Thymus (tissue), 11 donors: ENCODE measurements around the gene ARHGEF1. TPM values are rescaled to one million over a fixed set of nuclear protein-coding genes. Genes with fewer than 3 reads are reported as not detected.

Source experiments
- DNase-seq, 9 donors: peaks; one replicate each; pipeline ENCODE4 v3.0.0-alpha.2; 2013; ENCODE audit warnings: low spot score in 9 of 9, low read depth in 6 of 9, missing footprints in 1 of 9
- H3K27ac ChIP-seq, 2 donors: one replicate each; pipeline ENCODE4 v1.5.1; 2013; ENCODE audit warnings: control low read depth in 1 of 2, low read depth in 1 of 2, low read length in 1 of 2, mild to moderate bottlenecking in 1 of 2, moderate library complexity in 1 of 2
- H3K27me3 ChIP-seq, 2 donors: one replicate each; pipeline ENCODE4 v1.5.1; 2013; ENCODE audit warnings: low read length in 1 of 2; ENCODE audit not compliant: control insufficient read depth in 2 of 2, insufficient read depth in 1 of 2
- H3K36me3 ChIP-seq, 2 donors: one replicate each; pipeline ENCODE4 v1.5.1; 2013; ENCODE audit warnings: low read length in 1 of 2, mild to moderate bottlenecking in 1 of 2, moderate library complexity in 1 of 2; ENCODE audit not compliant: control insufficient read depth in 2 of 2, insufficient read depth in 2 of 2
- H3K4me1 ChIP-seq, 2 donors: one replicate each; pipeline ENCODE4 v1.5.1; 2013; ENCODE audit warnings: low read length in 2 of 2; ENCODE audit not compliant: control insufficient read depth in 2 of 2, insufficient read depth in 2 of 2
- H3K4me3 ChIP-seq, 2 donors: one replicate each; pipeline ENCODE4 v1.5.1; 2013; ENCODE audit warnings: low read length in 2 of 2, control low read depth in 1 of 2, mild to moderate bottlenecking in 1 of 2
- H3K9me3 ChIP-seq, 2 donors: one replicate each; pipeline ENCODE4 v1.5.1; 2013; ENCODE audit warnings: low read length in 1 of 2, mild to moderate bottlenecking in 1 of 2; ENCODE audit not compliant: control insufficient read depth in 2 of 2, insufficient read depth in 1 of 2
- WGBS: extraction: QIAGEN DNeasy Blood & Tissue Kit; methylation state at CpG from one replicate; pipeline ENCODE4 v1.1.7; 2013; 5-methylcytosine and 5-hydroxymethylcytosine counted together
- polyA plus RNA-seq: library from polyadenylated mRNA; stranded (reverse); fragments of 200-250 nt; gene quantifications from one replicate; pipeline ENCODE4 v1.2.3, GENCODE V29; 2013
- total RNA-seq: library from RNA; stranded (reverse); fragments of 120-200 nt; gene quantifications from one replicate; pipeline ENCODE4 v1.2.4, GENCODE V29; 2013
- donor health status: healthy.

The ARHGEF1 gene
- total and polyA plus RNA-seq, 2 donors = 94.3 to 630 TPM

GRCh38 chr19:41905273-41906002 lies 22.5 kb downstream of the ARHGEF1 start:
- DNase-seq = no peak
- H3K4me1 ChIP-seq = no peaks in the 10 kb centered on the region
- peaks cover 72 to 79% of the 10 kb centered on the region in 2 donors for H3K36me3 ChIP-seq
- H3K27me3 ChIP-seq = peaks cover 0 to 16% of the 10 kb centered on the region in 2 donors
- peaks cover 0 to 2% of the 10 kb centered on the region in 2 donors for H3K9me3 ChIP-seq
- WGBS = 97% methylated on average over 24 of the region's 24 CpGs
- no peak overlapping the region for H3K4me3 ChIP-seq
- H3K27ac ChIP-seq = no peak overlapping the region

GRCh38 chr19:41906271-41906670 lies 23.3 kb downstream of the ARHGEF1 start:
- no peak for DNase-seq
- Histone ChIP-seq H3K27ac (no peak overlapping the region), H3K4me1 (no peaks in the 10 kb centered on the region), H3K4me3 (no peak overlapping the region), H3K9me3 (peaks cover 0 to 7% of the 10 kb centered on the region in 2 donors), H3K36me3 (peaks cover 66 to 73% of the 10 kb centered on the region in 2 donors), H3K27me3 (peaks cover 3 to 24% of the 10 kb centered on the region in 2 donors)
- 95% methylated on average over 9 of the region's 9 CpGs for WGBS

- Histone ChIP-seq H3K4me3 (no peak overlapping the region), H3K27me3 (peaks cover 11 to 32% of the 10 kb centered on the region in 2 donors), H3K9me3 (peaks cover 1 to 9% of the 10 kb centered on the region in 2 donors), H3K27ac (no peak overlapping the region), H3K36me3 (peaks cover 57 to 65% of the 10 kb centered on the region in 2 donors), H3K4me1 (peaks cover 0 to 4% of the 10 kb centered on the region in 2 donors)
- 93% methylated on average over 21 of the region's 21 CpGs for WGBS
- DNase-seq = no peak
Measured at GRCh38 chr19:41906916-41907680, 24.1 kb downstream of the ARHGEF1 start.

GRCh38 chr19:41907994-41908615 lies 25.1 kb downstream of the ARHGEF1 start:
- no peak overlapping the region for H3K27ac ChIP-seq
- H3K27me3 ChIP-seq = peaks cover 18 to 42% of the 10 kb centered on the region in 2 donors
- WGBS = 93% methylated on average over 25 of the region's 25 CpGs
- peaks cover 47 to 55% of the 10 kb centered on the region in 2 donors for H3K36me3 ChIP-seq
- H3K4me3 ChIP-seq = no peak overlapping the region
- peaks cover 1 to 9% of the 10 kb centered on the region in 2 donors for H3K9me3 ChIP-seq
- no peak for DNase-seq
- H3K4me1 ChIP-seq = peaks cover 0 to 10% of the 10 kb centered on the region in 2 donors

DNA sequence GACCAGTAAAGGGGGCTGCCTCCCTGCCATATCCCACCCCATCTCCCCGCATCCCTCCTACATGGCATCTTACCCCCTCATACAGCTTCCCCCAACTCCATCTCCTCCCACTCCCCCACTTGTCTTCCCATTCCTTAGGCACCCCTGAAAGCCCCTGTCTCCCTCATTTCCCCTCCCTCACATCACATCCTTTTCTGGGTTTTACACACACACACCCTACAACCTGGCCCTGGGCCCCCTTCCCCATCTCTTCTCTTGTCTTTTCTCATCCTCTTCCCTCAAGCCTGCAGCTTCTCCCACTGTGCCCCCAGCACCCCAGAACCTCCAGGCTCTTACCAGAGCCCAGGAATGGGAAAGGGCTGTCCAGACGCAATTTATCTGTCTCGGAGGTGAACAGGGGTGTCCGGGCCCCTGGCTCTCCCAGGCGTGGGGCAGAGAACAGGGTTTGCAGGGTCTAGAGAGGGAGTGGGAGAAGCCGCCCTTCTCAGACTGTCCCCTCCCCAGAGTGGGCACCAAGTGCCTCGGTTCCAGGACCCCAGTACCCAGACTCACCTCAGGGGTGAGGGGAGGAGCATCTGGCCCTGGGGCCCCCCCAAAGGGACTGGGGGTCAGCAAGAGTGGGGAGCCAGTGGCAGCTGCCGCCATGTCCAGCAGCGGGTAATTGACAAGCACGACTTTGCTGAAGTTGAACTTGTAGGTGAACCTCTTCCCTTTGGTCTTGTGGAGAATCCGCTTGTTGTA lies 25.9 kb downstream of the ARHGEF1 start:
- Histone ChIP-seq H3K27ac (no peak overlapping the region), H3K9me3 (peaks cover 1 to 9% of the 10 kb centered on the region in 2 donors), H3K36me3 (peaks cover 40 to 47% of the 10 kb centered on the region in 2 donors), H3K4me3 (no peak overlapping the region), H3K4me1 (peaks cover 0 to 10% of the 10 kb centered on the region in 2 donors), H3K27me3 (peaks cover 22 to 50% of the 10 kb centered on the region in 2 donors)
- WGBS = 93% methylated on average over 11 of the region's 11 CpGs
- no peak for DNase-seq

DNA sequence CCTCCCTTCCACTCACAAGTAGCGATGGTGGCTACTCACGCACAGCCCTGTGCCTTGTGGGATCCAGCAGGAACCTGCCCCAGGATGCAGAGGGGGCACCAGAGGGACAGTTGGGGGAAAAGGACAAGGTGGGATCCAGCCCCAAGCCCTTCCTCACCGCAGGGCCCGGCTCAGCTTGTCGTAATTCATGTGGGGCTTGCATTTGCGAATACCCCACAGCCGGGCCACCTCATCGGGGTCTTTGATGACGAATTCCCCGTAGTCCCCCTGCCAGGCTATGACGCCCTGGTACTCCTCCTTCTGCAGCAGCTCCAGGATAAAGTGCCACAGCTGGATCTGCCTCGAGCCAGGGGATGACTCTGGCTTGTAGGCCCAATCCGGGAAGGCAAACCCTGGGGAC lies 26.7 kb downstream of the ARHGEF1 start:
- 86% methylated on average over 13 of the region's 13 CpGs for WGBS
- Histone ChIP-seq H3K36me3 (peaks cover 31 to 39% of the 10 kb centered on the region in 2 donors), H3K9me3 (peaks cover 1 to 7% of the 10 kb centered on the region in 2 donors), H3K27ac (no peak overlapping the region), H3K4me1 (peaks cover 0 to 10% of the 10 kb centered on the region in 2 donors), H3K27me3 (peaks cover 24 to 57% of the 10 kb centered on the region in 2 donors), H3K4me3 (no peak overlapping the region)
- DNase-seq = no peak

DNA sequence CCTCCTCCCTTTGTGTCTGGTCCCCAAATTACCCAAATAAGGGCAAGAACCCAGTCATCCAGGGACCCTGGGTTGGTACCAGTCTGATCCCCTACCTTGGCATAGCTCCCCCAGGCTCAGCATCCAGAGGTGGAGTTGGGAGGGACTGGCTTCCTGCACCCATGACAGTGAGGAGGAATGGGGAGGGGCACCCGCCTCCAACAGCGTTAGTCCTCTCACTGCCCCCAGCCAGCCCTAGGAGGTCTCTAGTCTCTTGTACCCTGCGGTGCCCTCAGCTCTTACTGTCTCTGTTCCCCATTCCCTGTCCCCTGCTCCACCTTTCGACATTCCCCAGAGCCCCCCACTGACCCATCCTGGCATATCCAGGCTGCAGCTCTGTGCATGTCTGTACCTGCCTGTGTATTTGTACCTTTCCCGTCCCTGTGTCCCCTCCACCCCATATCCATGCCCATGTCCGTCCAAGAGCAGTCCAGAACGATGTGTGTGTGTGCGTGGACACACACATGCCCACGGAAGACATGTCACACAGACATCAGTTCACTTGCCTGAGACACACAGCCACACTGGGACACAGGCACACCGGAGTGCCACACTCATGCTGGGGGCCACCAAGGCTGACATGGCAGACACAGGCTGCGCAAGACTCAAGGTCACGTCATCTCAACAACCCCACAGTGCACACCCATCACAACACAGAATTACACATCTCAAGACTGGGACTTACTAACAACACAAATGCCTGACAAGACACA lies 27.4 kb downstream of the ARHGEF1 start:
- DNase-seq = no peak
- Histone ChIP-seq H3K9me3 (peaks cover 1 to 7% of the 10 kb centered on the region in 2 donors), H3K4me1 (peaks cover 4 to 15% of the 10 kb centered on the region in 2 donors), H3K27ac (no peak overlapping the region), H3K27me3 (peaks cover 29 to 64% of the 10 kb centered on the region in 2 donors), H3K4me3 (no peak overlapping the region), H3K36me3 (peaks cover 24 to 32% of the 10 kb centered on the region in 2 donors)
- 85% methylated on average over 12 of the region's 12 CpGs for WGBS
